Measurements from ENCODE around the gene TMEM130. TPM values are rescaled to one million over a fixed set of nuclear protein-coding genes. Genes with fewer than 3 reads are reported as not detected.
A peak's percentile ranks its signal among the peaks of the same experiment; 100 is the strongest.

TMEM130 gene, protein sequence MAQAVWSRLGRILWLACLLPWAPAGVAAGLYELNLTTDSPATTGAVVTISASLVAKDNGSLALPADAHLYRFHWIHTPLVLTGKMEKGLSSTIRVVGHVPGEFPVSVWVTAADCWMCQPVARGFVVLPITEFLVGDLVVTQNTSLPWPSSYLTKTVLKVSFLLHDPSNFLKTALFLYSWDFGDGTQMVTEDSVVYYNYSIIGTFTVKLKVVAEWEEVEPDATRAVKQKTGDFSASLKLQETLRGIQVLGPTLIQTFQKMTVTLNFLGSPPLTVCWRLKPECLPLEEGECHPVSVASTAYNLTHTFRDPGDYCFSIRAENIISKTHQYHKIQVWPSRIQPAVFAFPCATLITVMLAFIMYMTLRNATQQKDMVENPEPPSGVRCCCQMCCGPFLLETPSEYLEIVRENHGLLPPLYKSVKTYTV
- 55.8 TPM for polyA plus RNA-seq (2012; ENCODE audit: insufficient read depth, insufficient read length, low read depth)

DNA sequence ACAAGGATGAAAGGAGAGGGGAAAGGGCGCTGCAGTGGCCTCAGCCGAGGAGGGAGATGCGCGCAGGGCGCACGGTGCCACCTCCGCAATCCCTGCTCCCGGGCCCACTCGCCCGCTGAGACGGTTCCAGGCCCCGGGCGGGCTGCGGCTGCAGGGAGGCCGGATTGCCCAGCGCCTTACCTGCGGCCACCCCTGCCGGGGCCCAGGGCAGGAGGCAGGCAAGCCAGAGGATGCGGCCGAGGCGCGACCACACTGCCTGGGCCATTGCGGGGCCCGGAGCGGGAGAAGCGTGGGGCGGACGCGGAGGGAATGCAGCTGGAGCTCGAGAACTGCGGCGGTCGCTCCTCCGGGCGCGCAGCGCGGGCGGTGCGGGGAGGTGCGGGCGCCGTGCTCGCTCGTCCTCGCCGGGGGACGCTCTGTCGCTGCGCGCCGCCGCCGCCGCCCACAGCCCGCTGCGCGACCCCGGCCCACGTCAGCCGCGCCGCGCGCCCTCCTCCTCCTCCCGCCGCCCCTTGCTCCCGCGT is at the start of gene TMEM130:
Gene TMEM130 (minus strand): TSS at position 418 of the 524 bp plus-strand sequence. CDS start 153 bp downstream, at position 265.
- H3K27me3 ChIP-seq: no peaks in the 10 kb centered on the region

DNA sequence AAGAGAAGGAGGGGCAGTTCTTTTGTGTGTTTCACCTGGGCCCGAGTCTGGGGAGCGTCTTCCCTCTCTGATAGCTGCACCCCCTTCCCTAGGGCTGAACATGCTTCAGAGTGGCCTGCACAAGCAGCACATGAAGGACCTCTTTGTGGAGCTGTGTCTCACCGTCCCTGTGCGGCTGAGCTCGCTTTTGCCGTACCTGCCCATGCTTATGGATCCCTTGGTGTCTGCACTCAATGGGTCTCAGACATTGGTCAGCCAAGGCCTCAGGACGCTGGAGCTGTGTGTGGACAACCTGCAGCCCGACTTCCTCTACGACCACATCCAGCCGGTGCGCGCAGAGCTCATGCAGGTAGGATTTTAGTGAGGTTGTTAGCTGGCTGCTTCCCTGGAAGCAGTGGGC is 47.5 kb upstream of the TMEM130 start:
- Histone ChIP-seq H3K27me3 (no peaks in the 10 kb centered on the region), H3K9me3 (no peaks in the 10 kb centered on the region), H3K4me1 (no peaks in the 10 kb centered on the region), H3K36me3 (peaks cover 76% of the 10 kb centered on the region), H3K4me3 (ENCODE audit: low read depth, low read length) (no peak overlapping the region)
- no peak for DNase-seq
- TF ChIP-seq, protein P1, sequence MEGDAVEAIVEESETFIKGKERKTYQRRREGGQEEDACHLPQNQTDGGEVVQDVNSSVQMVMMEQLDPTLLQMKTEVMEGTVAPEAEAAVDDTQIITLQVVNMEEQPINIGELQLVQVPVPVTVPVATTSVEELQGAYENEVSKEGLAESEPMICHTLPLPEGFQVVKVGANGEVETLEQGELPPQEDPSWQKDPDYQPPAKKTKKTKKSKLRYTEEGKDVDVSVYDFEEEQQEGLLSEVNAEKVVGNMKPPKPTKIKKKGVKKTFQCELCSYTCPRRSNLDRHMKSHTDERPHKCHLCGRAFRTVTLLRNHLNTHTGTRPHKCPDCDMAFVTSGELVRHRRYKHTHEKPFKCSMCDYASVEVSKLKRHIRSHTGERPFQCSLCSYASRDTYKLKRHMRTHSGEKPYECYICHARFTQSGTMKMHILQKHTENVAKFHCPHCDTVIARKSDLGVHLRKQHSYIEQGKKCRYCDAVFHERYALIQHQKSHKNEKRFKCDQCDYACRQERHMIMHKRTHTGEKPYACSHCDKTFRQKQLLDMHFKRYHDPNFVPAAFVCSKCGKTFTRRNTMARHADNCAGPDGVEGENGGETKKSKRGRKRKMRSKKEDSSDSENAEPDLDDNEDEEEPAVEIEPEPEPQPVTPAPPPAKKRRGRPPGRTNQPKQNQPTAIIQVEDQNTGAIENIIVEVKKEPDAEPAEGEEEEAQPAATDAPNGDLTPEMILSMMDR (IDR thresholded peaks at IDR 0.05; ENCODE audit: low read depth, low read length): no peak

More for the DNA sequence above, at the start of gene TMEM130:
- DNase-seq: no peak
- Histone ChIP-seq H3K4me3 (ENCODE audit: low read depth, low read length) (peak within 1 kb of the TSS; percentile 62), H3K9me3 (no peaks in the 10 kb centered on the region), H3K4me1 (peaks cover 21% of the 10 kb centered on the region), H3K36me3 (no peaks in the 10 kb centered on the region)
- TF ChIP-seq, protein P1 (IDR thresholded peaks at IDR 0.05; ENCODE audit: low read depth, low read length): no peak

DNA sequence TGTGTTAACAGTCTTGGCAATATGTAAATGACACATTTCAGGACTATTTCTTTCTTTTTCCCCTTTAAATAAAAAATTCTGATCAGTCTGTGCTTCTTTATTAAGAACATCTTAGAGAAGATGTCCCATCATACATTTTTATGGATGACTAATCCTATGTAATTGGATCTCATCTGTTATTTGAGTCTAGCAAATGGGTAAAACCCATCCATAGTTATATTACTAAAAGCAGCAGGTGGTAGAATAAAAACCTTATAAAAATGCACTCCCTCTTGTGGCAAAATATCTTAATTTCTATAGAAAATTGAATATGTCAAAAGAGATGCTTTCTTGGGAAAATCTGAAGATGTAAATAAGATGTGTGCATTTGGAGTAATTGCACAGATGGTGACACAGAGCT is 43.8 kb upstream of the TMEM130 start:
- peaks cover 77% of the 10 kb centered on the region for H3K36me3 ChIP-seq

DNA sequence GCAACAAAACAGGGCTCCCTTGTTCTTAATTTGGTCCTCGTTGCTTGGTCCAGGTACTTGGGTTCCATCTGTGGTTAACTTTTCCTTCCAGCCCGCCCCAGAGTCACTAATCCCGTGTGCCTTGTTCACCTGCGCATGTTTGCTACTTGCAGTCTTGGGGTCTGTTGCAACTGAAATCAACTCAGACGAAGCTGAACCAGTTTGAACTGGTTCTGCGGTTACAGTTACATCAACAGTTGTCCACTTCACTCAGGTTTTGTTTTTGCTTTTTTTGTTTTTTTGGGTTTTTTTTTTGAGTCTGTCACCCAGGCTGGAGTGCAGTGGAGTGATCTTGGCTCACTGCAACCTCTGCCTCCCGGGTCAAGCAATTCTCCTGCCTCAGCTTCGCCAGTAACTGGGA is 43.2 kb upstream of the TMEM130 start:
- Histone ChIP-seq H3K4me1 (no peaks in the 10 kb centered on the region), H3K36me3 (peaks cover 78% of the 10 kb centered on the region), H3K4me3 (ENCODE audit: low read depth, low read length) (no peak overlapping the region), H3K9me3 (no peaks in the 10 kb centered on the region), H3K27me3 (no peaks in the 10 kb centered on the region)
- TF ChIP-seq, protein P1 (IDR thresholded peaks at IDR 0.05; ENCODE audit: low read depth, low read length): no peak
- DNase-seq: no peak

More for the DNA sequence above, 43.8 kb upstream of the TMEM130 start:
- H3K27me3 ChIP-seq: no peaks in the 10 kb centered on the region
- H3K4me3 ChIP-seq (ENCODE audit: low read depth, low read length): no peak overlapping the region
- no peak for DNase-seq
- H3K9me3 ChIP-seq: no peaks in the 10 kb centered on the region
- H3K4me1 ChIP-seq: no peaks in the 10 kb centered on the region
- TF ChIP-seq, protein P1 (IDR thresholded peaks at IDR 0.05; ENCODE audit: low read depth, low read length): no peak

DNA sequence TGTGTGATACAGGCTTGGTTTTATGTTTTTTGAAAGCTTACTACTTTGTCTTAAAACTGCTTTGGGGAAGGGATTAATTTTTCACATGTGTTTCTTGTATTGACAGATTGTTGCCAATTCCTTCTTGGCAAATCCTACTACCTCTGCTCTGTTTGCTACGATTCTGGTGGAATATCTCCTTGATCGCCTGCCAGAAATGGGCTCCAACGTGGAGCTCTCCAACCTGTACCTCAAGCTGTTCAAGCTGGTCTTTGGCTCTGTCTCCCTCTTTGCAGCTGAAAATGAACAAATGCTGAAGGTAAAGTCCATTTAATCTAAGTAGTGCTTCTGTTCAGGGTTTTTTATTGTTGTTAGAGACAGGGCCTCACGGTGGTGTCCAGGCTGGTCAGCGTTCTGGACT is 42.1 kb upstream of the TMEM130 start:
- no peak for DNase-seq
- Histone ChIP-seq H3K4me3 (ENCODE audit: low read depth, low read length) (no peak overlapping the region), H3K9me3 (no peaks in the 10 kb centered on the region), H3K4me1 (no peaks in the 10 kb centered on the region), H3K36me3 (peaks cover 80% of the 10 kb centered on the region), H3K27me3 (no peaks in the 10 kb centered on the region)
- TF ChIP-seq, protein P1 (IDR thresholded peaks at IDR 0.05; ENCODE audit: low read depth, low read length): no peak

DNA sequence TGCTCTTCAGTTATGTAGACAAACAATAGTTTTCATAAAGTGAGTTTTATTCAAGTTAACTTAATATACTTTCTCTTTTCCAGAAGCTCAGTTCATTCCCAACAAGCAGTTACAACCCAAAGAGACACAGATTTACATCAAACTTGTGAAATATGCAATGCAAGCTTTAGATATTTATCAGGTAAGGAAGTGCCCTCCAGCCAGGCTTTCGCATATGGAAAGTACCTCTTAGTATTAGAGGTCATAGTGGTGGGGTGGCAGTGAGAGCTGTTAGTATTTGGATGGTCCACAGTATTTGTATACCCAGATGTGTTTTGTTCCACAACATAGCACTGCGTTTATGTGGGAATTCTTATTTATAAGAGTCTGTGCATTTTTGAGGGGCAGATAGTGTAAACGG is 40.6 kb upstream of the TMEM130 start:
- Histone ChIP-seq H3K36me3 (peaks cover 80% of the 10 kb centered on the region), H3K4me1 (no peaks in the 10 kb centered on the region), H3K27me3 (no peaks in the 10 kb centered on the region), H3K4me3 (ENCODE audit: low read depth, low read length) (no peak overlapping the region), H3K9me3 (no peaks in the 10 kb centered on the region)
- TF ChIP-seq, protein P1 (IDR thresholded peaks at IDR 0.05; ENCODE audit: low read depth, low read length): no peak
- no peak for DNase-seq

Measured in BE2C (cell line).